ENCODE data around the gene GTF2H4.

DNA sequence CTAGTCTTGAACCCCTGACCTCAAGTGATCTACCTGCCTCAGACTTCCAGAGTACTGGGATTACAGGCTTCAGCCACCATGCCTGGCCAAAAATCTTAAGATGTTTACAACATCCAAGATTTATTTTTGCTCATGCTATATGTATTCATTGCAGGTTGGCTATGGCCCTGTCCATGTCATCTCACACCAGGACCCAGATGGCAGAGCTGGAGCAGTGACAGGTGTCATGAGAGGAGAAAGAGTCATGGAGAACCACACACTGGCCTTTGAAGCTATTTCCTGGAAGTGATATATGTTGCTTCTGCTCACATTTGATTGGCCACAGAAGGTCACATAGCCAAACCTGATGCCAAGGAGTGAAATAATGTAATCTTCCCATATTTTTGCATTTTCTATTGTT, 37.5 kb upstream of the GTF2H4 start:
- no peak for TF ChIP-seq POLR2A (IDR thresholded peaks at IDR 0.05)
- TF ChIP-seq, protein P1, sequence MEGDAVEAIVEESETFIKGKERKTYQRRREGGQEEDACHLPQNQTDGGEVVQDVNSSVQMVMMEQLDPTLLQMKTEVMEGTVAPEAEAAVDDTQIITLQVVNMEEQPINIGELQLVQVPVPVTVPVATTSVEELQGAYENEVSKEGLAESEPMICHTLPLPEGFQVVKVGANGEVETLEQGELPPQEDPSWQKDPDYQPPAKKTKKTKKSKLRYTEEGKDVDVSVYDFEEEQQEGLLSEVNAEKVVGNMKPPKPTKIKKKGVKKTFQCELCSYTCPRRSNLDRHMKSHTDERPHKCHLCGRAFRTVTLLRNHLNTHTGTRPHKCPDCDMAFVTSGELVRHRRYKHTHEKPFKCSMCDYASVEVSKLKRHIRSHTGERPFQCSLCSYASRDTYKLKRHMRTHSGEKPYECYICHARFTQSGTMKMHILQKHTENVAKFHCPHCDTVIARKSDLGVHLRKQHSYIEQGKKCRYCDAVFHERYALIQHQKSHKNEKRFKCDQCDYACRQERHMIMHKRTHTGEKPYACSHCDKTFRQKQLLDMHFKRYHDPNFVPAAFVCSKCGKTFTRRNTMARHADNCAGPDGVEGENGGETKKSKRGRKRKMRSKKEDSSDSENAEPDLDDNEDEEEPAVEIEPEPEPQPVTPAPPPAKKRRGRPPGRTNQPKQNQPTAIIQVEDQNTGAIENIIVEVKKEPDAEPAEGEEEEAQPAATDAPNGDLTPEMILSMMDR (IDR thresholded peaks at IDR 0.05) = no peak
- no peak for TF ChIP-seq POLR2AphosphoS5 (IDR thresholded peaks at IDR 0.05)
- TF ChIP-seq EP300 (IDR thresholded peaks at IDR 0.05) = no peak
